SK-N-MC (cell line): Measurements from ENCODE around the gene CBX4.
A peak's percentile ranks its signal among the peaks of the same experiment; 100 is the strongest.

Source experiments
- DNase-seq: peaks from one replicate; pipeline ENCODE4 v3.0.0-alpha.2; 2011; ENCODE audit warnings: low read depth, low spot score
- H3K27ac ChIP-seq: fragments of 200-600 bp; sonication (generic); 2 replicates; pipeline ENCODE4 v1.5.1; 2016; ENCODE audit warnings: mixed run types
- H3K36me3 ChIP-seq: fragments of 200-600 bp; sonication (generic); 2 replicates; pipeline ENCODE4 v1.6.1; 2017; ENCODE audit warnings: antibody characterized with exemption, low read length, mixed read lengths; ENCODE audit not compliant: insufficient read depth
- H3K4me3 ChIP-seq: fragments of 200-600 bp; sonication (generic); 2 replicates; pipeline ENCODE4 v1.5.1; 2016
- H3K9ac ChIP-seq: fragments of 200-600 bp; sonication (generic); 2 replicates; pipeline ENCODE4 v1.8.0; 2017; ENCODE audit warnings: mixed run types, mixed read lengths; ENCODE audit not compliant: insufficient read length
- H3K9me3 ChIP-seq: fragments of 200-600 bp; sonication (generic); 2 replicates; pipeline ENCODE4 v1.6.1; 2017; ENCODE audit warnings: low read depth, mild to moderate bottlenecking, antibody characterized with exemption, low read length, moderate library complexity, mixed read lengths
- EZH2 ChIP-seq: fragments of 200-600 bp; sonication (generic); IDR thresholded peaks from one replicate; pipeline ENCODE4 v1.6.1; 2017; ENCODE audit warnings: antibody characterized with exemption
- FOXP2 ChIP-seq: optimal IDR thresholded peaks from 2 replicates; pipeline ENCODE3; 2011; ENCODE audit warnings: mild to moderate bottlenecking, moderate library complexity; ENCODE audit not compliant: insufficient read depth; ENCODE audit errors: extremely low read length, control extremely low read depth
- POLR2AphosphoS5 ChIP-seq: IDR thresholded peaks from 2 replicates; pipeline ENCODE4 v1.6.1; 2012; ENCODE audit warnings: mild to moderate bottlenecking, low read depth, low read length, borderline replicate concordance

CBX4 gene

GRCh38 chr17:79813297-79814126 is 25.7 kb downstream of the CBX4 start:
- H3K9me3 ChIP-seq, result no peaks in the 10 kb centered on the region
- peak overlapping the region; percentile 62; the same call in 1 of the 2 replicates for H3K27ac ChIP-seq
- TF ChIP-seq POLR2AphosphoS5, result no peak
- no peak for TF ChIP-seq EZH2
- TF ChIP-seq FOXP2, result no peak
- H3K4me3 ChIP-seq, result peak overlapping the region; percentile 88
- peak overlapping the region; percentile 76 for H3K9ac ChIP-seq
- DNase-seq, result no peak
- H3K36me3 ChIP-seq, result no peaks in the 10 kb centered on the region

DNA sequence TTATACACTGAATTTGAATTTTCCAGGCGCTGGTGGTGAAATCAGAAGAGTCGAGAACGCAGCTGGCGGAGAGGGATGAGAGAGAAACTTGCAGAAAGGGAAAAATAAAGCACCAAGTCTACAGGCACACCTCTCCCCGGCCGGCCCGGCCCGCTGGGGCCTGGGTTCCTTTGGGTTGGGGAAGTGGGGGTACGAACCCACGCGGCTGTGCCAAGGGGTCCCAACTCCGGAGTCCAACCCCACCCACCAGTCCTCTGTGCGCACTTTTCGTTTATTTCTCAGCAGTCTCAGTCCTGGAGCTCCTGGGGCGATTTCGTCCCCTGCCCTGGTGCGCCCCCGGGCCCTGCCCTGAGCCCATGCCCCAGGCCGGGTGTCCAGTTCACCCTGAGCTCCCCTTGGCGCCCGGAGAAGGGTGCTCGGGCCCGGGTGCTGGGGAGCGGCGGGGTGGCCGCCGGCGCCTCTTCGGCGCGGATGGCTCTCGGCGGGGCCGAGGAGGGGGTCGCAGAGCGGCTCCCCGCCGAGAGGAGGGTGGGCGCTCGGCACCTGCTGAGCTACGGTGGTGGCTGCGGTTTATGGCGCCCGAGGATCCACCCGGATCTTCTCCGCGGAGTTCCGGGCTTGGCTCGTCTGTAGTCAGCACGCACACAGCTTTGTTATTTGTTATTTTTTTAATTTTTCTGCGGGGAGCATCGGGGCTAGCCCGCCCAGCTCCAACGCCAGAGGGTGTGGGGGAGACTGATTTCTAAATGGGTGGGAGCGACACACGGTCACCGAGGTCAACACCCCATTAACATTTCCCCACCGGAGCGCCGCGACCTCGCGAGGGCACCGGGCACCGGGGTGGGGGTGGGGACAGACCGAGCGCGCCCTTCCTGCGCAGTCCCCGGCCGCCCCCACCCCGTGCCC is 26.6 kb downstream of the CBX4 start:
- Histone ChIP-seq H3K27ac (peak overlapping the region; percentile 77), H3K9ac (peak overlapping the region; percentile 76), H3K9me3 (no peaks in the 10 kb centered on the region), H3K4me3 (peak overlapping the region; percentile 88), H3K36me3 (no peaks in the 10 kb centered on the region)
- TF ChIP-seq EZH2 (no peak), FOXP2 (no peak), POLR2AphosphoS5 (no peak)
- DNase-seq, result no peak

GRCh38 chr17:79811868-79812352 is 27.3 kb downstream of the CBX4 start:
- TF ChIP-seq FOXP2 (no peak), POLR2AphosphoS5 (no peak), EZH2 (no peak)
- Histone ChIP-seq H3K36me3 (no peaks in the 10 kb centered on the region), H3K27ac (peak overlapping the region; percentile 77), H3K4me3 (peak overlapping the region; percentile 88), H3K9ac (peak overlapping the region; percentile 76), H3K9me3 (no peaks in the 10 kb centered on the region)
- no peak for DNase-seq

DNA sequence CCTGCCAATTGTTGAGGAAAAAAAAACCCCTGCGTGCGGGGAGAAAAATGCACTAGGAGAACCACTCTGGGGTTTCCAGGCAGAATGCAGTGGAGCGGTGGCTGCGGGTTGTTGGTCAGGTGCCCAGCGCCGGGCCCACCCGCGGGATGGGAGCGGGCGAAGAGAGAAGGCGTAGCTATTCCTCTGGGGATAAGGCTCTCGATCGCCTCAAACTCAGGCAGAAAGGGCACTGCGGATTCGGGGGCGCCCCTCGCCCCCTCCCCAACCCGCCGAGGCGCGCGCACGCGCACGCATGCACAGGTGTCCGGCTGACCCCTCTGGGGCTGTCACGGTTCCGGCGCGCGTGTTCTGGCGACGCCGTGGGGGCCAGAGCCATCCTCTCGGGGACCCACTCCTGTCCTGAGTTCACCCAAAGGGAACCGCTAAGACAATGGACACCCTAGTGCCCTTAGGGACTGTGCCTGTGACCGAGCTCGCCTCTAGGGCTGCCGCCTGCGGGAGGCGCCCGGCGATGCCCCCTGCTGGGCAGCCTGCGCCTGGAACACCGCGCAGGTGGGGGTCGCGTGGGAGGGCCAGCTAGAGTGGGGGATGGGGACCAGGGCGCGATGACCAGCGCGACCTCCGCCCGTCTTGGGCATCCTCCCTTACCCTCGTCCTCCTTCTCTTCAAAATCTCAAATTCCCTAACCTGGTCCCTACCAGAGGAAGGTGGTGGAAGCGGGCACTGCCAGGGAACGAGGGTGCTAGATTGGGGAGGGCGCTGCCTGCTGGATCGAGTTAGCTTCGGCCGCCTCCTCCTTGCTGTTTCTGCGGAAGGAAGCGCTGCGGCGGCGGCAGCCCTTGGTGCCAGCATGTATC is 28.0 kb downstream of the CBX4 start:
- Histone ChIP-seq H3K9ac (peak overlapping the region; percentile 76), H3K4me3 (peak overlapping the region; percentile 88), H3K36me3 (no peaks in the 10 kb centered on the region), H3K9me3 (no peaks in the 10 kb centered on the region), H3K27ac (peak overlapping the region; percentile 77)
- DNase-seq, result no peak
- no peak for TF ChIP-seq POLR2AphosphoS5

- H3K9ac ChIP-seq, result peak overlapping the region; percentile 88
- H3K27ac ChIP-seq, result peak overlapping the region; percentile 87
- no peaks in the 10 kb centered on the region for H3K36me3 ChIP-seq
- H3K9me3 ChIP-seq, result no peaks in the 10 kb centered on the region
- TF ChIP-seq FOXP2 (no peak), EZH2 (no peak), POLR2AphosphoS5 (no peak; the same call in 1 of the 2 replicates)
- no peak for DNase-seq
- H3K4me3 ChIP-seq, result peak overlapping the region; percentile 88
Measured at GRCh38 chr17:79810130-79811010, 28.9 kb downstream of the CBX4 start.

- H3K9ac ChIP-seq, result peak overlapping the region; percentile 82
- DNase-seq, result no peak
- no peaks in the 10 kb centered on the region for H3K9me3 ChIP-seq
- peak overlapping the region; percentile 67 for H3K4me3 ChIP-seq
- H3K36me3 ChIP-seq, result no peaks in the 10 kb centered on the region
- no peak for TF ChIP-seq EZH2
- no peak for TF ChIP-seq POLR2AphosphoS5
- TF ChIP-seq FOXP2, result no peak
- H3K27ac ChIP-seq, result peak overlapping the region; percentile 62; the same call in 1 of the 2 replicates
Measured at GRCh38 chr17:79809530-79810129, 29.6 kb downstream of the CBX4 start.
